ENCODE data around the gene PPP2R2C. TPM values are rescaled to one million over a fixed set of nuclear protein-coding genes. Genes with fewer than 3 reads are reported as not detected.

The PPP2R2C gene
- polyA plus RNA-seq, 1 donor (not counting 4 experiments of a cell fraction or from before 2014, with no cell fraction given), result 12.3 TPM

- peaks cover 3% of the 10 kb centered on the region for H3K79me2 ChIP-seq (ENCODE audit: control insufficient read depth, insufficient read depth, low read length)
- no peak overlapping the region for H3K4me2 ChIP-seq (ENCODE audit: control insufficient read depth, extremely low read depth, insufficient read depth, low read depth, low read length)
- no peak for DNase-seq (ENCODE audit: low read depth, low spot score)
- H3K9me3 ChIP-seq (ENCODE audit: control insufficient read depth, low read depth, low read length), result no peaks in the 10 kb centered on the region
- dilution Hi-C loops (cut with MboI; ENCODE audit: extremely low pct_ligation_motif_present, low sequenced_read_pairs), result no loop called here
- TF ChIP-seq CTCF (optimal IDR thresholded peaks at IDR 0.05 in 1 of 3, IDR thresholded peaks at IDR 0.05 in 1 of 3, conservative IDR thresholded peaks at IDR 0.05 in 1 of 3; ENCODE audit: extremely low read depth in 1 of 3, insufficient read depth in 2 of 3, low read length in 3 of 3), result no peak
- TF ChIP-seq EZH2 (IDR thresholded peaks at IDR 0.05; ENCODE audit: low read length), result no peak
- peaks cover 15% of the 10 kb centered on the region for H3K27me3 ChIP-seq (ENCODE audit: control insufficient read depth, extremely low read depth, insufficient read depth, low read length)
- H3K4me3 ChIP-seq (ENCODE audit: control insufficient read depth in 2 of 3, extremely low read depth in 1 of 3, insufficient read depth in 2 of 3, low read depth in 1 of 3, low read length in 3 of 3), result no peak overlapping the region
- no peak for FAIRE-seq
- H2AFZ ChIP-seq (ENCODE audit: control insufficient read depth, low read length), result no peak overlapping the region
- H3K9ac ChIP-seq (ENCODE audit: control insufficient read depth, extremely low read depth, insufficient read depth, low read length), result no peak overlapping the region
- no peaks in the 10 kb centered on the region for H4K20me1 ChIP-seq (ENCODE audit: control insufficient read depth, extremely low read depth, insufficient read depth, low read length)
- H3K4me1 ChIP-seq (ENCODE audit: control insufficient read depth, extremely low read depth, insufficient read depth, low read length), result no peaks in the 10 kb centered on the region
- no peaks in the 10 kb centered on the region for H3K9me1 ChIP-seq (ENCODE audit: control insufficient read depth, extremely low read depth, insufficient read depth, low read length)
- H3K27ac ChIP-seq (ENCODE audit: control insufficient read depth, insufficient read depth, low read length), result no peak overlapping the region
- no peaks in the 10 kb centered on the region for H3K36me3 ChIP-seq (ENCODE audit: control insufficient read depth in 2 of 2, extremely low read depth in 1 of 2, insufficient read depth in 2 of 2, low read length in 2 of 2)
These were observed 4.8 kb downstream of the PPP2R2C start for GRCh38 chr4:6467600-6467999.

GRCh38 chr4:6466756-6467381 is 5.5 kb downstream of the PPP2R2C start:
- Histone ChIP-seq H3K36me3 (ENCODE audit: control insufficient read depth in 2 of 2, extremely low read depth in 1 of 2, insufficient read depth in 2 of 2, low read length in 2 of 2) (no peaks in the 10 kb centered on the region), H3K27me3 (ENCODE audit: control insufficient read depth, extremely low read depth, insufficient read depth, low read length) (peaks cover 14% of the 10 kb centered on the region), H2AFZ (ENCODE audit: control insufficient read depth, low read length) (no peak overlapping the region), H3K79me2 (ENCODE audit: control insufficient read depth, insufficient read depth, low read length) (peaks cover 3% of the 10 kb centered on the region), H3K27ac (ENCODE audit: control insufficient read depth, insufficient read depth, low read length) (no peak overlapping the region), H3K9me1 (ENCODE audit: control insufficient read depth, extremely low read depth, insufficient read depth, low read length) (no peaks in the 10 kb centered on the region), H4K20me1 (ENCODE audit: control insufficient read depth, extremely low read depth, insufficient read depth, low read length) (no peaks in the 10 kb centered on the region), H3K9ac (ENCODE audit: control insufficient read depth, extremely low read depth, insufficient read depth, low read length) (no peak overlapping the region), H3K9me3 (ENCODE audit: control insufficient read depth, low read depth, low read length) (no peaks in the 10 kb centered on the region), H3K4me3 (ENCODE audit: control insufficient read depth in 2 of 3, extremely low read depth in 1 of 3, insufficient read depth in 2 of 3, low read depth in 1 of 3, low read length in 3 of 3) (no peak overlapping the region), H3K4me2 (ENCODE audit: control insufficient read depth, extremely low read depth, insufficient read depth, low read depth, low read length) (no peak overlapping the region), H3K4me1 (ENCODE audit: control insufficient read depth, extremely low read depth, insufficient read depth, low read length) (no peaks in the 10 kb centered on the region)
- FAIRE-seq, result no peak
- TF ChIP-seq EZH2 (IDR thresholded peaks at IDR 0.05; ENCODE audit: low read length), result no peak
- no peak for TF ChIP-seq CTCF (optimal IDR thresholded peaks at IDR 0.05 in 1 of 3, IDR thresholded peaks at IDR 0.05 in 1 of 3, conservative IDR thresholded peaks at IDR 0.05 in 1 of 3; ENCODE audit: extremely low read depth in 1 of 3, insufficient read depth in 2 of 3, low read length in 3 of 3)
- dilution Hi-C loops (cut with MboI; ENCODE audit: extremely low pct_ligation_motif_present, low sequenced_read_pairs), result no loop called here
- DNase-seq (ENCODE audit: low read depth, low spot score), result no peak
